ENCODE data around the gene IER5L.
"Not testable (repeated sequence)": the region's sequence is repeated elsewhere in the genome, so short reads cannot be mapped to it uniquely, and the experiment has no call there.

IER5L gene

GRCh38 chr9:129135476-129135875 is 42.6 kb downstream of the IER5L start:
- Histone ChIP-seq H3K4me1 (ENCODE audit: insufficient read depth, low read length) (peaks cover 24% of the 10 kb centered on the region), H3K9ac (ENCODE audit: low read length) (no peak overlapping the region), H3K27me3 (ENCODE audit: control insufficient read depth in 1 of 2, insufficient read depth in 2 of 2, low read length in 2 of 2) (no peaks in the 10 kb centered on the region), H3K36me3 (ENCODE audit: insufficient read depth, low read length) (peaks cover 43% of the 10 kb centered on the region), H3K27ac (ENCODE audit: low read depth, low read length) (no peak overlapping the region), H3K9me3 (ENCODE audit: low read length) (no peaks in the 10 kb centered on the region), H3K4me3 (ENCODE audit: low read depth in 1 of 2, low read length in 2 of 2) (no peak overlapping the region)

- no peaks in the 10 kb centered on the region for H3K9me3 ChIP-seq (ENCODE audit: low read length)
- no peak overlapping the region for H3K27ac ChIP-seq (ENCODE audit: low read depth, low read length)
- H3K4me1 ChIP-seq (ENCODE audit: insufficient read depth, low read length): peaks cover 7% of the 10 kb centered on the region
- peaks cover 49% of the 10 kb centered on the region for H3K36me3 ChIP-seq (ENCODE audit: insufficient read depth, low read length)
- H3K4me3 ChIP-seq (ENCODE audit: low read depth in 1 of 2, low read length in 2 of 2): no peak overlapping the region
- no peaks in the 10 kb centered on the region for H3K27me3 ChIP-seq (ENCODE audit: control insufficient read depth in 1 of 2, insufficient read depth in 2 of 2, low read length in 2 of 2)
- H3K9ac ChIP-seq (ENCODE audit: low read length): no peak overlapping the region
Measured at GRCh38 chr9:129133082-129133481, 45.0 kb downstream of the IER5L start.

GRCh38 chr9:129131300-129132145 is 46.5 kb downstream of the IER5L start:
- H3K27ac ChIP-seq (ENCODE audit: low read depth, low read length): no peak overlapping the region
- peaks cover 43% of the 10 kb centered on the region for H3K36me3 ChIP-seq (ENCODE audit: insufficient read depth, low read length)
- no peaks in the 10 kb centered on the region for H3K9me3 ChIP-seq (ENCODE audit: low read length)
- H3K4me1 ChIP-seq (ENCODE audit: insufficient read depth, low read length): no peaks in the 10 kb centered on the region
- no peaks in the 10 kb centered on the region for H3K27me3 ChIP-seq (ENCODE audit: control insufficient read depth in 1 of 2, insufficient read depth in 2 of 2, low read length in 2 of 2)
- no peak overlapping the region for H3K9ac ChIP-seq (ENCODE audit: low read length)
- no peak overlapping the region for H3K4me3 ChIP-seq (ENCODE audit: low read depth in 1 of 2, low read length in 2 of 2)

- no peak overlapping the region for H3K27ac ChIP-seq (ENCODE audit: low read depth, low read length)
- H3K4me1 ChIP-seq (ENCODE audit: insufficient read depth, low read length): no peaks in the 10 kb centered on the region
- H3K4me3 ChIP-seq (ENCODE audit: low read depth in 1 of 2, low read length in 2 of 2): no peak overlapping the region
- no peaks in the 10 kb centered on the region for H3K9me3 ChIP-seq (ENCODE audit: low read length)
- H3K36me3 ChIP-seq (ENCODE audit: insufficient read depth, low read length): peaks cover 39% of the 10 kb centered on the region
- no peak overlapping the region for H3K9ac ChIP-seq (ENCODE audit: low read length)
- no peaks in the 10 kb centered on the region for H3K27me3 ChIP-seq (ENCODE audit: control insufficient read depth in 1 of 2, insufficient read depth in 2 of 2, low read length in 2 of 2)
Measured at GRCh38 chr9:129130791-129131190, 47.3 kb downstream of the IER5L start.

GRCh38 chr9:129130271-129130670 is 47.8 kb downstream of the IER5L start:
- not testable (repeated sequence) for H3K4me3 ChIP-seq (ENCODE audit: low read depth in 1 of 2, low read length in 2 of 2); H3K27ac ChIP-seq (ENCODE audit: low read depth, low read length); H3K9me3 ChIP-seq (ENCODE audit: low read length); H3K9ac ChIP-seq (ENCODE audit: low read length); H3K27me3 ChIP-seq (ENCODE audit: control insufficient read depth in 1 of 2, insufficient read depth in 2 of 2, low read length in 2 of 2); H3K4me1 ChIP-seq (ENCODE audit: insufficient read depth, low read length)
- peaks cover 35% of the 10 kb centered on the region for H3K36me3 ChIP-seq (ENCODE audit: insufficient read depth, low read length)

- Histone ChIP-seq H3K4me1 (ENCODE audit: insufficient read depth, low read length) (no peaks in the 10 kb centered on the region), H3K4me3 (ENCODE audit: low read depth in 1 of 2, low read length in 2 of 2) (no peak overlapping the region), H3K9ac (ENCODE audit: low read length) (no peak overlapping the region), H3K27ac (ENCODE audit: low read depth, low read length) (no peak overlapping the region), H3K9me3 (ENCODE audit: low read length) (no peaks in the 10 kb centered on the region), H3K27me3 (ENCODE audit: control insufficient read depth in 1 of 2, insufficient read depth in 2 of 2, low read length in 2 of 2) (no peaks in the 10 kb centered on the region), H3K36me3 (ENCODE audit: insufficient read depth, low read length) (peaks cover 25% of the 10 kb centered on the region)
Measured at GRCh38 chr9:129128689-129129088, 49.4 kb downstream of the IER5L start.

- Histone ChIP-seq H3K36me3 (ENCODE audit: insufficient read depth, low read length) (peaks cover 26% of the 10 kb centered on the region), H3K4me3 (ENCODE audit: low read depth in 1 of 2, low read length in 2 of 2) (no peak overlapping the region), H3K9ac (ENCODE audit: low read length) (no peak overlapping the region), H3K9me3 (ENCODE audit: low read length) (no peaks in the 10 kb centered on the region), H3K27ac (ENCODE audit: low read depth, low read length) (no peak overlapping the region), H3K27me3 (ENCODE audit: control insufficient read depth in 1 of 2, insufficient read depth in 2 of 2, low read length in 2 of 2) (no peaks in the 10 kb centered on the region), H3K4me1 (ENCODE audit: insufficient read depth, low read length) (no peaks in the 10 kb centered on the region)
Measured at GRCh38 chr9:129126749-129127618, 51.1 kb downstream of the IER5L start.

Data from muscle layer of colon (tissue), 2 donors.